Measurements from ENCODE around the gene MLXIP.
"Not testable (repeated sequence)": the region's sequence is repeated elsewhere in the genome, so short reads cannot be mapped to it uniquely, and the experiment has no call there.

The MLXIP gene

DNA sequence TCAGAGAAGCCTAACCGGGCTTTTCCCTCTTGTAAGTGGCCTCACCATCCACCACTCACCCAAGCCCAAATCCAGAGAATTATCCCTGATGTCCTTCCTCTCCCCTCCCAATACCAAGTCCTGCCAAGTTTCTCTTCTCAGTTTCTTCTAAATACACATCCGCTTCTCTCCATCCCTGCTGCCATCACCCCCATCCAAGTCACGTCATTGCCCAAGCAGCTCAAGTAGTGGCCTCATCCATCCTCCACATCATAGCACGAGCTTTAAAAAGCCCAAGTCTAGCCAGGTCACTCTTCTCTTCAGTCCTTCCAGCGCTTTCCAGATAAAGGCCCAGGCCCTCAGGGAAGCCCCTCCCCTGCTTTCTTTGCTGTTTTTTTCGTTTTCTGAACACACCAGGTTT lies 70.1 kb downstream of the MLXIP start:
- DNase-seq (ENCODE audit: low spot score): no peak

- no peak for DNase-seq (ENCODE audit: low spot score)
Observed at GRCh38 chr12:122150127-122150681, 71.6 kb downstream of the MLXIP start.

- DNase-seq (ENCODE audit: low spot score): no peak
Observed at GRCh38 chr12:122152754-122153153, 74.2 kb downstream of the MLXIP start.

- no peak for DNase-seq (ENCODE audit: low spot score)
Observed at GRCh38 chr12:122155705-122156104, 77.1 kb downstream of the MLXIP start.

- no peak for DNase-seq (ENCODE audit: low spot score)
Observed at GRCh38 chr12:122158700-122159285, 80.2 kb downstream of the MLXIP start.

DNA sequence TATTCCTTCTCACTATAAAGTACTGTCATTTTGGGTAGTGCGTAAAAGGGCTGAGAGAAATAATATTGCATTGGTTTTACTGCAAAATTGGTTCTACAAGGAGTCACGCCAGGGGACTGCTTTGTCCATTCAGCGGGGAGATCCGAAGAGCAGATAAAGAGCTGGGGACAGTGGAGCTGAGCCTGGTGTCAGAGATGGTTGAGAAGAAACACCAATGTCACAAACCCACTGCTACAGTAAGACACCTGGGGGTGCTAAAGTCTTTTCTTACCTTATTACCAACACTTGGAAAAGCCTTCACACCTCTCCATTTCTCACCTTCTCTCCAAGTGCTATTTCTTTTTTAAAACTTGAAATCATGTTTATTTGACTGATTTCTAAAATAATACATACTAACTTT lies 81.3 kb downstream of the MLXIP start:
- no peak for DNase-seq (ENCODE audit: low spot score)

GRCh38 chr12:122160761-122161160 lies 82.2 kb downstream of the MLXIP start:
- no peak for DNase-seq (ENCODE audit: low spot score)

GRCh38 chr12:122161682-122162081 lies 83.1 kb downstream of the MLXIP start:
- no peak for DNase-seq (ENCODE audit: low spot score)

DNA sequence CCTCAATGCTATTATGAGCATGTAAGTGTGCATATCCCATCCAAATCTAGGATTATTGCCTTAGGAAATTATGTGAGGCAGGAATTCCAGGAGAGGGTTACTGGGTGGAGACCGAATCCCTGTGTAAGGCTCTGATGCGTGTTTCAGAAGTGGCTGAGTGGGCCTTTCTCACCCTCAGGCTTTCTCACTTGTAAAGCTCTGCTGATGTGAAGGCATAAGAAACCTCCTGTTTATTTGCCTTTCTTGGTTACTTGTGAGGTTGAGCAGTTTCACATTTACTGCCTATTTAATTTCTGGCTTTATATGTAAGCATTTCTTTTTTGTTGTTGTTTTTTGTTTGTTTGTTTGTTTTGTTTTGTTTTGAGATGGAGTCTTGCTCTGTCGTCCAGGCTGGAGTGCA lies 84.4 kb downstream of the MLXIP start:
- no peak for DNase-seq (ENCODE audit: low spot score)

DNA sequence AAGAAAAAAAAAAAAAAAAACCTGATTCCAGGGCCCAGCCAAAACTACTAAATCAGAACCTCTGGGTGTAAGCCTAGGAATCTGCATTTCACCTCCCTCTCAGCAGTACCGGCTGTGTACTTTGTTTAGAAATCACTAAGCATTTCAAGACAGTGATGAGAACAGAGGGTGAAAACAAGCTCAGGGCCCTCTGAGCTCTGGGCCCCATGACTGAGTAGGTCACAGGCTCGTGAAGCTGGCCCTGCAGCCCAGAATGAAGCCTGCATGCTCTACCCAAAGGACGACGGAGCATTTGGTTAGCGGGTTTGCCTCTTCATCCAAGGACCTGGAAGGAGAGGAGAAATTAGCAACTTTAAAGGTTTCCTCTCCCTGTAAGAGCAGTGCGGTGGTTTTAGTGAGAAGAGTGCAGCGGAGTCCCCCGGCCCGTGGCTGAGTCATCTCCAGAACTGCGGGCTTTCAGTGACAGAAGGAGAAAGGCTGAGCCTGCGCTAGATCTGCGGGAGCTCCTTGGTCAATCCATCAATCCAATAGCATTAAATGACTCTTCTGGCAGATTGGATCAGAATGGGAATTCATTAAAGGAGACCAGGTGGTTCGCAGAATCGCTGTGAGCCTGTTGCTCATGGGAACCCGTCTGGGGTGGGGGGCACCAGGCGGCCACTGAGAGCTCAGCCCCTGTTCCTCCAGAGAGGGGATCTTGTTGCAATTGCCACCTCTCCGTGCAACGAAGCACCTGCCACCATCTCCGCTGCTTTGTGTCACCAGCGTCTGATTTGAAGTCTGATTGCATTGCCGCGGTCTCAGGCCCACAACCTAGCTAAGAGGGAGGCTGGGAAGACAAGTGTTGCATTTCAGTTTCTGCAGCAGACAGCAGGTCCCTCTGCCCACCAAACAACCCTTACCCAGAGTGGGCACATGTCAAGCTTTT lies 88.1 kb downstream of the MLXIP start:
- DNase-seq (ENCODE audit: low spot score): no peak

GRCh38 chr12:122167356-122167925 lies 88.9 kb downstream of the MLXIP start:
- DNase-seq (ENCODE audit: low spot score): no peak

DNA sequence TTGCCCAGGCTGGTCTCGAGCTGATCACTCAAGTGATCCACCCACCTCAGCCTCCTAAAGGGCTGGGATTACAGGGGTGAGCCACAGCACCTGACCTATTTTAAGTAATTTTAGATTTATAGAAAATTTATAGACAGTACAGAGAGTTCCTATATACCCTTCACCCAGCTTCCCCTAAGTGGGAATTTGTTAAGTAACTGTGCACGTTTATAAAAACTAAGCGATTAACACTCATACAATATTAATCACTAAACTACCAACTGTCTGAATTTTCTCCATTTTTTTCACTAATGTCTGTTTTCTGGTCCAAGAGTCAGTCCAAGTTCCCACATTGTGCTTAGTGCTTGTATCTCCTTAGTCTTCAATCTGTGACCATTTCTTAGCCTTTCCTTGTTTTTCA lies 89.9 kb downstream of the MLXIP start:
- no peak for DNase-seq (ENCODE audit: low spot score)

DNA sequence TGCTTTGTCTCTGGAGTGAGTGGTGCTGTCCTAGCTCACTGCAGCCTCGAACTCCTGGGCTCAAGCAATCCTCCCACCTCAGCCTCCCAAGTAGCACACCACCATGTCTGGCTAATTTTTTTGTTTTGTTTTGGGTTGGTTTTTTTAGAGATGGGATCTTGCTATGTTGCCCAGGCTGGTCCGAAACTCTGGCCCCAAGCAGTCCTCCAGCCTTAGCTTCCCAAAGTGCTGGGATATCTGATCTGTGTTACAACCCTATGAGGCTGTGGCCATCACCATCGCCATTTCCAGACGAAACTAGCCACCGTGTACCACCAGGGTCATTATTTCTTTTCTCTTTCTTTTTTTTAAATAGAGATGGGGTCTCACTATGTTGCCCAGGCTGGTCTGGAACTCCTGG lies 92.8 kb downstream of the MLXIP start:
- no peak for DNase-seq (ENCODE audit: low spot score)

DNA sequence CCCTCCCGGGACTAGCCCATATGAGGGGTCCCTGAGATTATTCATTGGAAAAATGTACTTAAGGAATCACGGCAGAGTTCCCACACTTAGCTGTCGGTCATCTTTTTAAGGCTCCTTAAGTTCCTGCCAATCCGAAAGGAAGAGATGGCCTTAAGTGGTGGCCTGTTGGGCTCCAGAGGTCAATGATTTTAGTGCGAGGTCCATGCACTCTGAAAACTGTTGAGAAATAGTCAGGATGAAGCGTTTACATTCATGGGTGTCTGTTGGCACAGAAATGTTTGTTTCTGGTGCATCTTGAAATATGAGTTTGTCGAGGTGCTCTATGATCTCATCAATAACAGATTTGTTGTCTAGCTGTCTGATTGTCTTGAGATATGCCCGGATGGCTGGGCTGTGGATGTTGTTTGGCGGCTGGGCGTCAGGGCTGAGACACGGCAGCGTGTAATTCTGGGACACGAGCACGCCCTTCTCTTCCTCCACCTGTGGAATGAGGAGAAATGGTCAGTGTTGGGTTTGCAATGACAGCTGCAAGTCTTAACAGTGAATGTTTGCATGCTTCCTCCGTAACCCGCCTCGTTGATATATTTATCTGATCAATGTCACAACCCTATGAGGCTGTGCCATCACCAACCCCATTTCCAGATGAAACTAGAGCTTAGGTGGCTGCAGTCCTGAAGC lies 93.8 kb downstream of the MLXIP start:
- no peak for DNase-seq (ENCODE audit: low spot score)

DNA sequence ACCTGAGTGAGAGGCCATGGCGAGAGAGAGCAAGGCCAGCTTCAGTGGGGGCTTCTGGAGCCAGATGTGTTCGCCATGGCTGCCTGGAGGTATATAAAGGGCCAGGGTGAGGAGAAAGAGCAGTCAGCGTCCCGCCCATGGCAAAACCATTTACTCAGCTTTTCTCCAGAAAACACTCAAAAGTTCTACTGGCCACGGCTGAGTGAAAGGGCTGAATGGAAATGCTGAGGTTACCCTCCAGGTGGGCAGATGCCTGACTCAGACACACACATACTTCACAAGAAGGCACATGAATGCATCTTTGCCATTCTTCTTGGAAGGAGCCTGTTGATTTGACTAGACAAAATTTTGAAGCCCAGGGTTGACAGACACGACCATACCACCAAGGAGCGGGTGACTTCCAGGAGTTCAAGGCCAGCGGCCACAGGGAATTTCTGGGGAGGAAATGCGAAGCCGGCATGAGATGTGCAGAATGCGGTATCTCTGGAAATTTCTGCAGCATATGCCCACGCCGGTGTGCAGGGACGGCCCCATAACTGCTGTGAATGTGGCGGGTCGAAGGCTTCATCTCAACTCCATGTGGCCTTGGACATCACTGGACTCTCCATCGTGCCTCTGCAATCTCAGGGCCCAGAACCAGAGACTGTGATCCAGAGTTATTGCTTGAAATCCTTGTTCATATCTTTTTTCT lies 95.7 kb downstream of the MLXIP start, which contains the start of gene IL31:
Gene IL31 (minus strand): TSS at position 67 of the 691 bp plus-strand sequence. CDS start 49 bp downstream, at position 18.
- DNase-seq (ENCODE audit: low spot score): no peak

DNA sequence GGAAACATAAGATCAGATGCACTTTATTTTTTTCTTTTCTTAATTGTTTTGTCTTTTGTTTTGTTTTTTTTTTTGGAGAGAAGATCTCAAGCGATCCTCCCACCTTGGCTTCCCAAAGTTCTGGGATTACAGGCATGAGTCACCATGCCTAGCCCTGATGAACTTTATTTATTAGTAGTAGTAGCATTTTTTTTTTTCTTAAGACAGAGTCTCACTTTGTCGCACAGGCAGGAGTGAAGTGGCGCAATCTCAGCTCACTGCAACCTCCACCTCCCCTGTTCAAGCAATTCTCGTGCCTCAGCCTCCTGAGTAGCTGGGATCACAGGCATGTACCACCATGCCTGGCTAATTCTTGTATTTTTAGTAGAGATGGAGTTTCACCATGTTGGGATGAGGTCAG lies 97.9 kb downstream of the MLXIP start:
- DNase-seq (ENCODE audit: low spot score): not testable (repeated sequence)

DNA sequence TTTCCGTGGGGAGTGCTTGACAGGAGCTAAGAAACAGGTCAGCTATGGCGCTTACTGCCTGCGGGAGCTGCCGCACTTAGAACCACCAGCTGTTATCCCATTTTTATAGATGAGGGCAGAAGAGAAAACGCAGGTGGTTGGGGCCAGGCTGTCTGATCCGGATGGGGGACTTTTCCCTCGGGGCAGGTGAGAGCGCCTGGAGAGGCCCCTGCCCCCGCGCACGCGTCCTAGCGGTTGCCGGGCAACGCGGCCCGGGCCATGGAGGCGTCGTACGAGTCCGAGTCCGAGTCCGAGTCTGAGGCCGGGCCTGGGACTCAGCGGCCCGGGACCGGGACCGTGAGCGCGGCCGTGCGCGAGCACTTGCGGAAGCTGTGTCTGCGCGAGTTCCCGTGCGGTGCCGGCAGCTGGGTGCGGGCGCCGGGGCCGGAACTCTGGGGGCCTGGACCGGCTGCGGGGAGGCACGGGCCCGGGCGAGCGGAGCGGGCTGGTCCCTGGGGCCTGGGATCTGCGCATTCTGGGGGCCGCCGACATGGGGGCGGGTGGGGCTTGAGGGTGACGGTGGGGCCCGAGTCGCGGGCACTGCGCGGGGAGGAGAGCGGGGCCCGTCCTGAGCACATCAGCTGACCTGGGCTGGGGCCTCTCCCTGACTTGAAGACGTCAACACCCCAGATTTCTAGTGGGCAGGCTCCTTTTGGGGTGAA lies 104.5 kb downstream of the MLXIP start, which contains the start of gene LRRC43:
Gene LRRC43 (plus strand): TSS at position 237 of the 701 bp plus-strand sequence. CDS start 22 bp downstream, at position 259.
- no peak for DNase-seq (ENCODE audit: low spot score)

DNA sequence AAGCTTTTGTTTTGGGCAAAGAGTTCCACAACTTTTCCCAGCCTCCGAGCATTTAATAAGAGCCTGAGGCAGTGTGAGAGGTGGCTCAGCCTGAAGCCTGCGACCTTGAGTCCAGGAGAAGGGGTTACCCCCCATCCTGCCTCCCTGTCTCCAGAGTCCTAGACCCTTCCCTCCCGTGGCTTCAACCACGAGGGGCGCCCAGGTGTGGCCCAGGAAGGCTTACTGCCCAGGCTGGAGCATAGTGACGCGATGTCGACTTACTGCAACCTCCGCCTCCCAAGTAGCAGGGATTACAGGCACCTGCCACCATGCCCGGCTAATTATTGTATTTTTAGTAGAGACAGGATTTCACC lies 105.0 kb downstream of the MLXIP start:
- no peak for DNase-seq (ENCODE audit: low spot score)

DNA sequence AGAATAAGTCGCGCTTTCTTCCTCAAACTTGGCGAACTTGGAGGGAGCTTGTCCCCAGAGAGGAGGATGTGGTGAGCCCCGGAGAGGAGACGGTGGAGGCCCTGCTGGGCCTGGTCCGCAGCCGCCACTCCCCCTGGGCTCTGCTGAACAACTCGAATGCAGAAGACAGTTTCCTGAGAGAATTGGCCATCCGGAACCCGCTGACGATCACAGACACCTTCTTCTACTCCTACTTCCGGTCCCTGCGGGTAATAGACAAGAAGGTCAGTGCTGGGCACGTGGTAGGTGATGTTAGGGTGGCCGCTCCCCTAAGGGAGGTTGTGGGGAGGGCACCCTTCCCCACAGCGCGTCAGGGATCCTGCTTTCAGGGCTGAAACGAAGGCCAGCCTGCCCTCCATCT lies 106.0 kb downstream of the MLXIP start:
- DNase-seq (ENCODE audit: low spot score): no peak

DNA sequence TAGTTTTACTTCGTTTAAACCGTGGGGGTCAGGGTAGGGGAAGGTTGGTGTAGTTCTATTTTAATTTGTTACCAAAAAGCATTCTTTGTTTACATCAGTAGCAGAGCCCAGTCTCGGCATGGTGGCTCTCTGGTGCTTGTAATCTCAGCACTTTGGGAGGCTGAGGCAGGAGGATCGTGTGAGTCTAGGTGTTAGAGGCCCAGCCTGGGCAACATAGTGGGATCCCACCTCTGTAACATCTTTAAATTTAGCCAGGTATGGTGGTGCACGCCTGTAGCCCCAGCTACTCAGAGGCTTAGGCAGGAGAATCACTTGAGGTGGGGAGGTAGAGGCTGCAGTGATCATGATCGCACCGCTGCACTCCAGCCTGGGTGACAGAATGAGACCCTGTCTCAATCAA lies 106.5 kb downstream of the MLXIP start:
- no peak for DNase-seq (ENCODE audit: low spot score)
